PC-3 (cell line): Measurements from ENCODE around the gene TTC6. TPM values are rescaled to one million over a fixed set of nuclear protein-coding genes. Genes with fewer than 3 reads are reported as not detected.

Experiments used
- ATAC-seq: fragments of 200-7000 bp; cut with Tn5 transposase; 2 replicates; pipeline ENCODE4 v1.9.1; 2020; ENCODE audit warnings: mild to moderate bottlenecking, moderate library complexity
- Bru-seq: library from RNA; stranded (reverse); fragments of 400-500 nt; gene quantifications from one replicate; lab custom pipeline; 2021; lab: Mats Ljungman, UMichigan
- BruChase-seq, 2 experiments: library from RNA; stranded (reverse); fragments of 400-500 nt; gene quantifications; one replicate each; lab custom pipeline; 2021; lab: Mats Ljungman, UMichigan
- BruUV-seq: library from RNA; stranded (reverse); fragments of 400-500 nt; replicated peaks from 2 replicates; lab custom pipeline; 2021; lab: Mats Ljungman, UMichigan
- CTCF ChIA-PET: fragments of 300-600 bp; sonication (Branson Sonifier 250); formaldehyde crosslinking; loops from one replicate; lab custom pipeline; 2022; ENCODE audit warnings: antibody characterized with exemption; lab: Charles Lee
- POLR2A ChIA-PET: fragments of 300-600 bp; sonication (Branson Sonifier 250); formaldehyde crosslinking; loops from one replicate; lab custom pipeline; 2022; ENCODE audit warnings: antibody characterized with exemption; ENCODE audit not compliant: unreplicated experiment; lab: Charles Lee
- DNase-seq: peaks from one replicate; pipeline ENCODE4 v3.0.0-alpha.2; 2015
- H2AFZ ChIP-seq: fragments of 300-600 bp; sonication (generic); 2 replicates; pipeline ENCODE4 v1.6.0; 2016; ENCODE audit warnings: antibody characterized with exemption, low read length
- H3F3A ChIP-seq: fragments of 300-600 bp; sonication (generic); one replicate; pipeline ENCODE4 v1.6.0; 2017; ENCODE audit warnings: antibody characterized with exemption, low read length, control low read depth, mild to moderate bottlenecking; ENCODE audit not compliant: unreplicated experiment
- H3K27ac ChIP-seq: fragments of 300-600 bp; sonication (generic); 2 replicates; pipeline ENCODE4 v1.5.1; 2016; ENCODE audit warnings: mild to moderate bottlenecking, low read length
- H3K27me3 ChIP-seq: fragments of 300-600 bp; sonication (generic); 2 replicates; pipeline ENCODE4 v1.6.1; 2016; ENCODE audit warnings: low read length, mixed read lengths
- H3K36me3 ChIP-seq: fragments of 300-600 bp; sonication (generic); 2 replicates; pipeline ENCODE4 v1.6.1; 2016; ENCODE audit warnings: low read depth, mixed run types, low read length, mixed read lengths
- H3K4me1 ChIP-seq: fragments of 300-600 bp; sonication (generic); 2 replicates; pipeline ENCODE4 v1.5.1; 2016; ENCODE audit warnings: low read length; ENCODE audit not compliant: insufficient read depth
- H3K4me2 ChIP-seq: fragments of 300-600 bp; sonication (generic); 2 replicates; pipeline ENCODE4 v1.6.0; 2016; ENCODE audit warnings: low read length
- H3K4me3 ChIP-seq: fragments of 300-600 bp; sonication (generic); 2 replicates; pipeline ENCODE4 v1.5.1; 2016; ENCODE audit warnings: mild to moderate bottlenecking, low read length, mixed read lengths
- H3K79me2 ChIP-seq: fragments of 300-600 bp; sonication (generic); 2 replicates; pipeline ENCODE4 v1.6.1; 2017; ENCODE audit warnings: low read length, mixed read lengths
- H3K9ac ChIP-seq: fragments of 300-600 bp; sonication (generic); 2 replicates; pipeline ENCODE4 v1.6.0; 2016; ENCODE audit warnings: mild to moderate bottlenecking, low read length
- H3K9me2 ChIP-seq: fragments of 300-600 bp; sonication (generic); replicated peaks from 2 replicates; pipeline ENCODE4 v1.6.1; 2016; ENCODE audit warnings: mixed run types, low read length, mixed read lengths
- H3K9me3 ChIP-seq: fragments of 300-600 bp; sonication (generic); 2 replicates; pipeline ENCODE4 v1.6.1; 2016; ENCODE audit warnings: low read length, mixed read lengths
- H4K20me1 ChIP-seq: fragments of 300-600 bp; sonication (generic); 2 replicates; pipeline ENCODE4 v1.6.1; 2016; ENCODE audit warnings: low read length, mixed read lengths
- EZH2 ChIP-seq: fragments of 300-600 bp; sonication (generic); IDR thresholded peaks from one replicate; pipeline ENCODE4 v1.6.1; 2017; ENCODE audit warnings: antibody characterized with exemption, mild to moderate bottlenecking, low read length; ENCODE audit not compliant: unreplicated experiment
- EZH2phosphoT487 ChIP-seq: fragments of 300-600 bp; sonication (generic); IDR thresholded peaks from 2 replicates; pipeline ENCODE4 v1.6.1; 2018; ENCODE audit warnings: mild to moderate bottlenecking, antibody characterized with exemption, low read length, borderline replicate concordance
- intact Hi-C: fragments of 100-400 bp; cut with micrococcal nuclease; formaldehyde crosslinking; loops from 2 replicates; pipeline ENCODE4 v1.9.0; 2023
- long read RNA-seq: library from polyadenylated mRNA; unstranded; transcript quantifications from one replicate; pipeline ENCODE4 v2.0.0, GENCODE V29; 2021; ENCODE audit not compliant: unreplicated experiment
- total RNA-seq: library from RNA; depleted of rRNA; stranded (reverse); fragments of >200 nt; gene quantifications from 2 replicates; pipeline ENCODE4 v1.2.3, GENCODE V29; 2014; rRNA removed
- TF ChIP-seq, protein P1 (sequence below): fragments of 300-600 bp; sonication (generic); conservative IDR thresholded peaks from 2 replicates; pipeline ENCODE4 v1.5.1; 2017; ENCODE audit warnings: antibody characterized with exemption, low read depth, mild to moderate bottlenecking, low read length

Gene TTC6, protein sequence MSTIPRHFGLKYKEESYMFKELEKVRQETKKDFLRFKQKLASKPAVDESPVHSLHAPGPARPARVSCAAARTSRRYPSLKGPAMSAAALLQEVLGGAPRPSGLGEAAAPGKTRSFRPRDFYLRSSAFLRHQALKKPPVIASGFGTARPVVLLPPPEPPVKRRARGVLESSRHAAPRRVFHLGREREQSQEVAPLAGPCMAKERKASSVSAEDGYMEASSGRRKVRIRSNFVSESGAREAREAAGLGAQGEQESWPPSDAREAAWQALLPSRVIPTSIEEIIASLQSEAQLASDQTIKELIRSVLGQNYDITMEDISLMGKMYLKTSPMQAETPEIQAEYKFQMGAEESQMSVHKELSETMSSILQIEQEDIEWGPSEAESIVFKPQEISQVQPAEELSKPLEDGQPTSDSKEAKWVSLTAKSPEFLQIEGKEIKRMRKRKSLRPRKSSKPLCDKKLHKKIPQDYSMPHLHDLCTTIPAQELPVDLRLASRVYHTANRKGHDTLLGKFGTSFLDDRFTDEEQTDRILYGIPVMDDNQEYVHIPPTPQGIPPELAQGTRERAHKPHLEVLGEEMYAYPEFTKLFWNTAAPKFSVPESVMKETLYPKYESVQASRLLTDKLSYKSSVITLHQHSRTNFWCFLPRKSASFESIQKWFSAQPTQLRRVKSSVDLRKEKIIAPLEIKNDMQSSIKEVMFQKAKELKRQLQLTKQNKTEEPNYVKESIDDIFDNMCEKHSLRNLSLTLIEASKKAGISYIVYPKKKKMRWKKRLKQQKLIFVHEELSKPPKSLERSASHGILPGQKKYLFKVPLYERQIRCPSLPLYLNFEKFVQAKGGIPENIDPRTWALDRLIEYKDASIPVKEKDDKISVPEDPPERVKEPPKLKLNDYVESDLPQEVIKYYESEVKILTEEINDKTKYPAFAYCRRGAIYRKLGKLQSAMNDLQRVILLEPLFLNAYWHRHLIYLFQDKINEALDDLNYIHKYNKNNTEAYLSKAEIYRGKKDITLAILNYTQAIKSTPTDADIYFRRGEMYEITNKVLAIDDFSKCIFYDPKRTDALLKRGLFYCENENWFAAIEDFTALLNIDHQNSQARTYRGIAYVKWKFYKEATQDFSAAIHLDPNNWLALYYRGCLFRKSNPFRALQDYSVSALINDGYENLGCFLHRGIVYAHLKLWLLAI (N-terminal part only)
- total RNA-seq (13.4 and 18.0 TPM in 2 replicates), Bru-seq, nascent RNA (percentile 83 among the genes with signal in this experiment), BruChase-seq, experiment 1, labeled RNA remaining after a 6-hour chase (percentile 69 among the genes with signal in this experiment), BruChase-seq, experiment 2, labeled RNA remaining after a 2-hour chase (percentile 94 among the genes with signal in this experiment)
- long read RNA-seq, transcript TTC6-210 (3 exons, 511 nt) = major isoform, 9 of 67 reads
- long read RNA-seq, partial matches to known transcripts = 11 of 67 reads
- long read RNA-seq, other reads (novel, unspliced or antisense) = 47 of 67 reads

DNA sequence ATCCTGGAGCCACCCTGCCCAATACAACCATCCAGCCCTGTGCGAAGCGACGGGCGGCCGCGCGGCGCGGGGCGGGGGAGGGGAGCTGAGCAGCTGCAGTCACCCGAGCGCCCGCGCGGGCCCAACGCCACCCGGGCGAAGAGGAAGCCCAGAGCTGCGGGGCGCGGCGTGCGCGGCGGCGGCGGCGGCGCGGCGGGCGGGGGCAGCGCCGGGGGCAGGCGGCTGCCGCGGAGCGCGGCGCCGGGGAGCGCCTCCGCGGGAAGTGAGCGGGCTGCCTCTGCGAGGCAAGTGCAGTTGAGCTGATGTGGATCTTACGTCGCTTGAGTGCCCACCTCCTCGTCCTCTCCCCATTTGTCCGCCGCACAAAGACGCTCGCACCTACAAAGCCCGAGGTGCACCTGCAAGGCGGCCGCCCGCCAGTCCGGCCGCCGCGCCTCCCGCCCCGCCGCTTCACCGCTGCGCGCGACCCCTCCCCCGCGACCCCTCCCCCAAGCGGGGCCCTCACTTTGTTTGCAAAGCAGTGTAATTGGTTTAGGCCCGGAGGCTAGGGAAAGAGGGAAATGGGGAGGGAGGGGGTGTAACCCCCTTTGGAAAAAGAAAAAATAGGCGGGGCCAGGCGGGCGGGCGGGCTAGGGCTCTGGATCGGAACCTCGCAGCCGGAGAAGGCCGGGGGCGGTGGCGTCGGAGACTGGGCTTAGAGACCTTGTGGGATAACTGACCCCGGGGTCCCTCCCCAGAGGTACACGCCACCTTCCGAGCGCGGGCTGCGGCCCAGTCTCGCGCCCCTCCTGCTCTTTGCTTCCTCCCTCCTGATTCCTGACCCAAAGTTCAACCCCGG is at the start of gene TTC6, which contains the start of gene FOXA1:
TTC6 (plus strand) TSS at position 659 of the 838 bp plus-strand sequence. CDS start 26,436 bp downstream, outside the sequence.
FOXA1 (minus strand) TSS at position 279 of the 838 bp plus-strand sequence; CDS start at position 2, 277 bp downstream.
- ChIA-PET POLR2A (interaction anchor here (0.5 to 1.7 kb wide), 8 partner anchors 10 to 398 kb away, joined by 3 to 42 read pairs (median 4); no protein-coding TSS in a partner anchor), CTCF (interaction anchor here (0.5 to 0.7 kb wide), 5 partner anchors 36 to 376 kb away, joined by 3 to 4 read pairs (median 3); no protein-coding TSS in a partner anchor)
- peak; percentile 91 for DNase-seq
- Histone ChIP-seq H3F3A (no peaks in the 10 kb centered on the region), H3K4me3 (peak within 1 kb of the TSS; percentile 96), H3K9ac (peak within 1 kb of the TSS; percentile 99), H3K4me2 (peak within 1 kb of the TSS; percentile 89), H3K36me3 (peaks cover 37% of the 10 kb centered on the region), H3K4me1 (peaks cover 36% of the 10 kb centered on the region), H2AFZ (0 out of 2 replicates have a peak within 1 kb of the TSS, but pooled peaks have one; percentile 22), H3K9me2 (no peaks in the 10 kb centered on the region), H3K9me3 (no peaks in the 10 kb centered on the region), H4K20me1 (peaks cover 27% of the 10 kb centered on the region), H3K27ac (peak within 1 kb of the TSS; percentile 99), H3K79me2 (peaks cover 89% of the 10 kb centered on the region), H3K27me3 (no peaks in the 10 kb centered on the region)
- TF ChIP-seq, protein P1, sequence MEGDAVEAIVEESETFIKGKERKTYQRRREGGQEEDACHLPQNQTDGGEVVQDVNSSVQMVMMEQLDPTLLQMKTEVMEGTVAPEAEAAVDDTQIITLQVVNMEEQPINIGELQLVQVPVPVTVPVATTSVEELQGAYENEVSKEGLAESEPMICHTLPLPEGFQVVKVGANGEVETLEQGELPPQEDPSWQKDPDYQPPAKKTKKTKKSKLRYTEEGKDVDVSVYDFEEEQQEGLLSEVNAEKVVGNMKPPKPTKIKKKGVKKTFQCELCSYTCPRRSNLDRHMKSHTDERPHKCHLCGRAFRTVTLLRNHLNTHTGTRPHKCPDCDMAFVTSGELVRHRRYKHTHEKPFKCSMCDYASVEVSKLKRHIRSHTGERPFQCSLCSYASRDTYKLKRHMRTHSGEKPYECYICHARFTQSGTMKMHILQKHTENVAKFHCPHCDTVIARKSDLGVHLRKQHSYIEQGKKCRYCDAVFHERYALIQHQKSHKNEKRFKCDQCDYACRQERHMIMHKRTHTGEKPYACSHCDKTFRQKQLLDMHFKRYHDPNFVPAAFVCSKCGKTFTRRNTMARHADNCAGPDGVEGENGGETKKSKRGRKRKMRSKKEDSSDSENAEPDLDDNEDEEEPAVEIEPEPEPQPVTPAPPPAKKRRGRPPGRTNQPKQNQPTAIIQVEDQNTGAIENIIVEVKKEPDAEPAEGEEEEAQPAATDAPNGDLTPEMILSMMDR = no peak
- TF ChIP-seq EZH2phosphoT487 = peak; percentile 83
- no peak for TF ChIP-seq EZH2
- intact Hi-C loops = loop anchor here (1.0 to 2.0 kb wide), 2 partner anchors 232 to 349 kb away; no protein-coding TSS in a partner anchor
- no TSS peak for BruUV-seq
- peak; percentile 26 for ATAC-seq
